Hepatocyte (in vitro differentiated cells): ENCODE results near the gene TPCN2.

Experiments
- CTCF ChIP-seq: fragments of 200-600 bp; sonication (generic); IDR thresholded peaks from 2 replicates; pipeline ENCODE4 v1.5.1; 2016; ENCODE audit warnings: antibody characterized with exemption, mild to moderate bottlenecking; ENCODE audit not compliant: poor library complexity
- EZH2 ChIP-seq: fragments of 200-600 bp; sonication (generic); IDR thresholded peaks from 2 replicates; pipeline ENCODE4 v1.6.1; 2016; ENCODE audit warnings: antibody characterized with exemption, mild to moderate bottlenecking, borderline replicate concordance

DNA sequence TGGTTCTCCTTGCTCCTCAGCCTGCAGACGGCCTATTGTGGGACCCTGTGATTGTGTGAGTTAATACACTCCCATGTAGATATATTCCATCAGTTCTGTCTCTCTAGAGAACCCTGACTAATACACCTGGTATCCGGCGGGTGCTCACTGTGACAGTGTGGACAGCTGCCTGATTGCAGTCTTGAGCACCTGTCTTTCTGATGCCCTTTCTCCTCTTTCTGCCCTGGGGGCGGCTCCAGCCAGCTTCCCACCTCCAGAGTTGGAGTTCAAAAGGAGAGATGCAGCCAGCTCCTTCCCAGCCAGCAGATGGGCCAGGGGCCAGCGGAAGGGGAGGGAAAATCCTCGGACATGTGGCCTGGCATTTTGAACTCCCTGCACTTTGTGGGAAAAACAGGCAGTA lies 122.0 kb downstream of the TPCN2 start:
- TF ChIP-seq CTCF (no peak), EZH2 (no peak)
